Measurements from ENCODE around the gene SNX7. TPM values are rescaled to one million over a fixed set of nuclear protein-coding genes. Genes with fewer than 3 reads are reported as not detected.

Gene SNX7
- total RNA-seq, 4 donors from 2014 or later: 0.75 to 3.3 (median 2.4) TPM

GRCh38 chr1:98688110-98688739, 26.7 kb downstream of the SNX7 start:
- intact Hi-C loops (cut with DNase I; ENCODE audit: low total_unique reads): no loop called here
- H3K9me3 ChIP-seq: no peaks in the 10 kb centered on the region
- H3K36me3 ChIP-seq: no peaks in the 10 kb centered on the region
- ATAC-seq (no peak), DNase-seq (no peak)
- H3K4me1 ChIP-seq: no peaks in the 10 kb centered on the region
- in situ Hi-C loops (cut with MboI; ENCODE audit: low sequenced_read_pairs in 4 of 4): no loop called here
- no peaks in the 10 kb centered on the region for H3K27me3 ChIP-seq
- no peak overlapping the region for H3K4me3 ChIP-seq
- no peak overlapping the region for H3K27ac ChIP-seq
- no peak for TF ChIP-seq POLR2A (IDR thresholded peaks at IDR 0.05)
- TF ChIP-seq, protein P1, sequence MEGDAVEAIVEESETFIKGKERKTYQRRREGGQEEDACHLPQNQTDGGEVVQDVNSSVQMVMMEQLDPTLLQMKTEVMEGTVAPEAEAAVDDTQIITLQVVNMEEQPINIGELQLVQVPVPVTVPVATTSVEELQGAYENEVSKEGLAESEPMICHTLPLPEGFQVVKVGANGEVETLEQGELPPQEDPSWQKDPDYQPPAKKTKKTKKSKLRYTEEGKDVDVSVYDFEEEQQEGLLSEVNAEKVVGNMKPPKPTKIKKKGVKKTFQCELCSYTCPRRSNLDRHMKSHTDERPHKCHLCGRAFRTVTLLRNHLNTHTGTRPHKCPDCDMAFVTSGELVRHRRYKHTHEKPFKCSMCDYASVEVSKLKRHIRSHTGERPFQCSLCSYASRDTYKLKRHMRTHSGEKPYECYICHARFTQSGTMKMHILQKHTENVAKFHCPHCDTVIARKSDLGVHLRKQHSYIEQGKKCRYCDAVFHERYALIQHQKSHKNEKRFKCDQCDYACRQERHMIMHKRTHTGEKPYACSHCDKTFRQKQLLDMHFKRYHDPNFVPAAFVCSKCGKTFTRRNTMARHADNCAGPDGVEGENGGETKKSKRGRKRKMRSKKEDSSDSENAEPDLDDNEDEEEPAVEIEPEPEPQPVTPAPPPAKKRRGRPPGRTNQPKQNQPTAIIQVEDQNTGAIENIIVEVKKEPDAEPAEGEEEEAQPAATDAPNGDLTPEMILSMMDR (IDR thresholded peaks at IDR 0.05 in 4 of 5, conservative IDR thresholded peaks at IDR 0.05 in 1 of 5): no peak

DNA sequence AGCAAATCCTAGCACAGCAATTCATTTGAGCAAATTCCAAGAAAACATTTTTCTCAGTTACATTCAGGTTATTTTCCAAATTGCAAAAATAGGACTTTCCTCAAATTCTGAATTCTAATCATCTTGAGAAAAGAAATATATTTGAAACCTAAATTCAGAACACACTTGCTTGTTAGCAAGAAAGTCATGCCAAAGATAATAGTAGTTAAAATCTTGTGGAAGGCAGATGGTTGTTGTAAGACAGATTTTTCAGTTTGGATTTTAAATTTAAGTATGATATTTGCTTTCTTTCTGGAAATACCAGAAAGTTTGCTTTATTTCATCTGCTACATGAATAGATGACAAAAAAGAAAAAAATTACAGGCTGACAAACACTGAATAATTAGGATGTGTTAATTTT, 29.1 kb downstream of the SNX7 start:
- in situ Hi-C loops (cut with MboI; ENCODE audit: low sequenced_read_pairs in 4 of 4): no loop called here
- intact Hi-C loops (cut with DNase I; ENCODE audit: low total_unique reads): no loop called here

DNA sequence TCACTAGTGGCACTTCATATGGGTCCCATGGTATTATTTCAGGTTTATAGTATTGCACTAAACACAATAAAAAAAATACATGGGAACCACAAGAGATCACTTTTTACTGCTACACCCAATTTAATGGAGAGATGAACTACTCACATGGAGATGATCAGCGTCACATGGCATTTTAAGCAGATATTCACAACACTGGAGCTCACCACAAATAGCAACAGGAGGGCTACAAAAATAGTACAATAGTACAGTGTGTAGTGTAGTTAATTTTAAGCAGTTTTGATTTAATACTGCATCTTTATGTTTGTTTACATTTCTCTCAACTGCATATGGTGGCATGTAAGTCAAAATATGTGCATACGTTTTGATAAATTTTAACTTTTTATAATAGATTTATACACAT, 31.0 kb downstream of the SNX7 start:
- no peak for TF ChIP-seq POLR2A (IDR thresholded peaks at IDR 0.05)
- TF ChIP-seq, protein P1 (IDR thresholded peaks at IDR 0.05 in 4 of 5, conservative IDR thresholded peaks at IDR 0.05 in 1 of 5): no peak
- no peak for ATAC-seq

More for the DNA sequence above, 29.1 kb downstream of the SNX7 start:
- no peaks in the 10 kb centered on the region for H3K27me3 ChIP-seq
- H3K9me3 ChIP-seq: no peaks in the 10 kb centered on the region
- TF ChIP-seq POLR2A (IDR thresholded peaks at IDR 0.05): no peak
- TF ChIP-seq, protein P1 (IDR thresholded peaks at IDR 0.05 in 4 of 5, conservative IDR thresholded peaks at IDR 0.05 in 1 of 5): no peak
- DNase-seq: no peak
- H3K27ac ChIP-seq: no peak overlapping the region
- H3K36me3 ChIP-seq: no peaks in the 10 kb centered on the region
- no peak for ATAC-seq
- H3K4me3 ChIP-seq: no peak overlapping the region
- H3K4me1 ChIP-seq: no peaks in the 10 kb centered on the region

GRCh38 chr1:98693385-98693784, 31.9 kb downstream of the SNX7 start:
- Histone ChIP-seq H3K27me3 (no peaks in the 10 kb centered on the region), H3K36me3 (no peaks in the 10 kb centered on the region), H3K4me3 (no peak overlapping the region), H3K4me1 (no peaks in the 10 kb centered on the region), H3K27ac (no peak overlapping the region), H3K9me3 (no peaks in the 10 kb centered on the region)
- ATAC-seq (no peak), DNase-seq (no peak)
- intact Hi-C loops (cut with DNase I; ENCODE audit: low total_unique reads): no loop called here
- in situ Hi-C loops (cut with MboI; ENCODE audit: low sequenced_read_pairs in 4 of 4): no loop called here
- TF ChIP-seq, protein P1 (IDR thresholded peaks at IDR 0.05 in 4 of 5, conservative IDR thresholded peaks at IDR 0.05 in 1 of 5): no peak
- TF ChIP-seq POLR2A (IDR thresholded peaks at IDR 0.05): no peak

More for the DNA sequence above, 31.0 kb downstream of the SNX7 start:
- in situ Hi-C loops (cut with MboI; ENCODE audit: low sequenced_read_pairs in 4 of 4): no loop called here
- no peaks in the 10 kb centered on the region for H3K4me1 ChIP-seq
- no peaks in the 10 kb centered on the region for H3K9me3 ChIP-seq
- intact Hi-C loops (cut with DNase I; ENCODE audit: low total_unique reads): no loop called here
- no peaks in the 10 kb centered on the region for H3K27me3 ChIP-seq
- H3K27ac ChIP-seq: no peak overlapping the region
- no peaks in the 10 kb centered on the region for H3K36me3 ChIP-seq
- H3K4me3 ChIP-seq: no peak overlapping the region
- DNase-seq: no peak

GRCh38 chr1:98696077-98696476, 34.6 kb downstream of the SNX7 start:
- intact Hi-C loops (cut with DNase I; ENCODE audit: low total_unique reads) (no loop called here), in situ Hi-C loops (cut with MboI; ENCODE audit: low sequenced_read_pairs in 4 of 4) (no loop called here)
- no peak for TF ChIP-seq POLR2A (IDR thresholded peaks at IDR 0.05)
- TF ChIP-seq, protein P1 (IDR thresholded peaks at IDR 0.05 in 4 of 5, conservative IDR thresholded peaks at IDR 0.05 in 1 of 5): no peak
- Histone ChIP-seq H3K27me3 (no peaks in the 10 kb centered on the region), H3K27ac (no peak overlapping the region), H3K9me3 (no peaks in the 10 kb centered on the region), H3K36me3 (no peaks in the 10 kb centered on the region), H3K4me1 (no peaks in the 10 kb centered on the region), H3K4me3 (no peak overlapping the region)
- ATAC-seq (no peak), DNase-seq (no peak)
